DOHH2 (cell line): ENCODE data around the gene CREB5.

Source experiments
- EZH2phosphoT487 ChIP-seq: fragments of 200-600 bp; sonication (generic); IDR thresholded peaks from 2 replicates; pipeline ENCODE4 v1.6.1; 2017; ENCODE audit warnings: borderline replicate concordance, mild to moderate bottlenecking, antibody characterized with exemption, low read length, moderate library complexity, mixed read lengths
- TF ChIP-seq, protein P1 (sequence below): fragments of 200-600 bp; sonication (generic); IDR thresholded peaks from one replicate; pipeline ENCODE4 v1.5.1; 2014; ENCODE audit warnings: antibody characterized with exemption, mild to moderate bottlenecking, low read depth, low read length; ENCODE audit not compliant: poor library complexity, severe bottlenecking

DNA sequence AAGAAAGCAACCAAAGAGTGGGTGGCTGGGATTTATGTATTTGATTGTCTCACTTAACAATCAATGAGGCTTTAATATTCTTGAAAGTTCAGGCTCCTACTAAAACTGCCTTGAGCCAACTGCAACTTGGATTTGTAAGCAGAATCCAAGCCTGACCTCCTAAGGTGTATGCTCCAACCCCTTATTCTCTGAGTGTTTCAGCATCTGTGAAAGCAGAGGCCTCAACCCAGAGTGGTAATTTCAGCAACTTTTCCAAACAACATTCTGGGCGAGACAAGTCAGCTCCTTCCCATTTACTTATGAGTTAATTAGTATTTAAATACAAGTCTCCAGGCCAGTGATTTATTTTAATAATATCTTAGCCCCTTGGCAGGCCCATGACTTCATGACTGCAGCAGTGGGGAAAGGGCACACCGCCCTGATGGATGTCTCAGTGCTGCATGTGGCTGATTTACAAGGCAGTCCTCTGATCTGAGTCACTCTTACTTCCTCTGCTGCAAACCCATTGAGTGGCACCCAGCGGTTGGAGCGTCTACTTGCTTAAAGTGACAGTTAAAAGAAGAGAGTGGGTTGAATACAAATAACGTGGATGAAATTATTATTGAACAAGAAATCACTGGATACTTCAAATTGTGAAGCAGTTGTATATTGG, 336.7 kb downstream of the CREB5 start:
- TF ChIP-seq, protein P1, sequence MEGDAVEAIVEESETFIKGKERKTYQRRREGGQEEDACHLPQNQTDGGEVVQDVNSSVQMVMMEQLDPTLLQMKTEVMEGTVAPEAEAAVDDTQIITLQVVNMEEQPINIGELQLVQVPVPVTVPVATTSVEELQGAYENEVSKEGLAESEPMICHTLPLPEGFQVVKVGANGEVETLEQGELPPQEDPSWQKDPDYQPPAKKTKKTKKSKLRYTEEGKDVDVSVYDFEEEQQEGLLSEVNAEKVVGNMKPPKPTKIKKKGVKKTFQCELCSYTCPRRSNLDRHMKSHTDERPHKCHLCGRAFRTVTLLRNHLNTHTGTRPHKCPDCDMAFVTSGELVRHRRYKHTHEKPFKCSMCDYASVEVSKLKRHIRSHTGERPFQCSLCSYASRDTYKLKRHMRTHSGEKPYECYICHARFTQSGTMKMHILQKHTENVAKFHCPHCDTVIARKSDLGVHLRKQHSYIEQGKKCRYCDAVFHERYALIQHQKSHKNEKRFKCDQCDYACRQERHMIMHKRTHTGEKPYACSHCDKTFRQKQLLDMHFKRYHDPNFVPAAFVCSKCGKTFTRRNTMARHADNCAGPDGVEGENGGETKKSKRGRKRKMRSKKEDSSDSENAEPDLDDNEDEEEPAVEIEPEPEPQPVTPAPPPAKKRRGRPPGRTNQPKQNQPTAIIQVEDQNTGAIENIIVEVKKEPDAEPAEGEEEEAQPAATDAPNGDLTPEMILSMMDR: no peak
- TF ChIP-seq EZH2phosphoT487: no peak
